ENCODE results near the gene PEX1.
"Not testable (repeated sequence)": the region's sequence is repeated elsewhere in the genome, so short reads cannot be mapped to it uniquely, and the experiment has no call there.

Gene PEX1

GRCh38 chr7:92456236-92456635 is 72.1 kb downstream of the PEX1 start:
- DNase-seq = no peak

- DNase-seq = no peak
These were observed 76.7 kb downstream of the PEX1 start for GRCh38 chr7:92451645-92452044.

- DNase-seq = peak; percentile 51
These were observed 80.0 kb downstream of the PEX1 start for GRCh38 chr7:92448205-92448747.

- peak; percentile 87 for DNase-seq
These were observed 80.7 kb downstream of the PEX1 start, which contains the start of gene GATAD1 for GRCh38 chr7:92447345-92448204. GATAD1 (plus strand) TSS chr7:92447482; CDS start chr7:92447730, 248 bp downstream.

GRCh38 chr7:92446869-92447344 is 81.4 kb downstream of the PEX1 start:
- no peak for DNase-seq

- not testable (repeated sequence) for DNase-seq
These were observed 85.6 kb downstream of the PEX1 start for GRCh38 chr7:92442720-92443119.

GRCh38 chr7:92437956-92438491 is 90.3 kb downstream of the PEX1 start:
- DNase-seq = no peak

Measured in activated CD4-positive, alpha-beta T cell treated with anti-CD3 and anti-CD28 coated beads for 48 hours (primary cell).